HG03060 (cell line): ENCODE data around the gene S100A13.
"Not testable (repeated sequence)": the region's sequence is repeated elsewhere in the genome, so short reads cannot be mapped to it uniquely, and the experiment has no call there.

Experiments
- ATAC-seq: cut with Tn5 transposase; IDR thresholded peaks from one replicate; pipeline ENCODE4 v1.9.1; 2021; ENCODE audit warnings: low read depth, moderate number of reproducible peaks; ENCODE audit not compliant: unreplicated experiment

Gene S100A13

GRCh38 chr1:153608742-153609584 lies 18.3 kb downstream of the S100A13 start:
- no peak for ATAC-seq

GRCh38 chr1:153608089-153608682 lies 19.1 kb downstream of the S100A13 start:
- no peak for ATAC-seq

GRCh38 chr1:153607381-153607780 lies 19.9 kb downstream of the S100A13 start:
- ATAC-seq = no peak

GRCh38 chr1:153606194-153606593 lies 21.1 kb downstream of the S100A13 start:
- no peak for ATAC-seq

GRCh38 chr1:153602749-153603148 lies 24.6 kb downstream of the S100A13 start:
- no peak for ATAC-seq

GRCh38 chr1:153599847-153600246 lies 27.5 kb downstream of the S100A13 start:
- no peak for ATAC-seq

- ATAC-seq = peak; percentile 91
These were observed 28.8 kb downstream of the S100A13 start for GRCh38 chr1:153598309-153599172.

GRCh38 chr1:153597206-153597605 lies 30.1 kb downstream of the S100A13 start:
- no peak for ATAC-seq

GRCh38 chr1:153592748-153593147 lies 34.6 kb downstream of the S100A13 start:
- no peak for ATAC-seq

GRCh38 chr1:153588482-153588881 lies 38.8 kb downstream of the S100A13 start:
- ATAC-seq = no peak

GRCh38 chr1:153588033-153588432 lies 39.3 kb downstream of the S100A13 start:
- not testable (repeated sequence) for ATAC-seq

- no peak for ATAC-seq
These were observed 40.0 kb downstream of the S100A13 start for GRCh38 chr1:153587314-153587713.

GRCh38 chr1:153586347-153586746 lies 41.0 kb downstream of the S100A13 start:
- ATAC-seq = no peak

- ATAC-seq = no peak
These were observed 42.3 kb downstream of the S100A13 start for GRCh38 chr1:153585006-153585405.

GRCh38 chr1:153583976-153584375 lies 43.3 kb downstream of the S100A13 start:
- no peak for ATAC-seq

GRCh38 chr1:153583514-153583913 lies 43.8 kb downstream of the S100A13 start:
- ATAC-seq = not testable (repeated sequence)

GRCh38 chr1:153582836-153583235 lies 44.5 kb downstream of the S100A13 start:
- ATAC-seq = not testable (repeated sequence)

- ATAC-seq = no peak
These were observed 48.4 kb downstream of the S100A13 start for GRCh38 chr1:153578936-153579335.

- ATAC-seq = no peak
These were observed 48.8 kb downstream of the S100A13 start for GRCh38 chr1:153578490-153578889.

GRCh38 chr1:153577624-153578051 lies 49.7 kb downstream of the S100A13 start:
- no peak for ATAC-seq

GRCh38 chr1:153577138-153577537 lies 50.2 kb downstream of the S100A13 start:
- no peak for ATAC-seq
